GM12878 (cell line): Measurements from ENCODE around the gene NR3C1. TPM values are rescaled to one million over a fixed set of nuclear protein-coding genes. Genes with fewer than 3 reads are reported as not detected.
A peak's percentile ranks its signal among the peaks of the same experiment; 100 is the strongest.

Experiments
- ATAC-seq: fragments of 200-7000 bp; cut with Tn5 transposase; 3 replicates; pipeline ENCODE4 v1.9.1; 2020; ENCODE audit warnings: mild to moderate bottlenecking, moderate library complexity
- BruUV-seq: library from RNA; stranded (reverse); fragments of 400-500 nt; replicated peaks from 2 replicates; lab custom pipeline; 2021; lab: Mats Ljungman, UMichigan
- CTCF ChIA-PET: fragments of 300-600 bp; sonication (Branson Sonifier 250); formaldehyde crosslinking; extraction: SDS; loops from one replicate; lab custom pipeline; 2021; ENCODE audit warnings: inconsistent platforms; lab: Yijun Ruan, JAX
- POLR2A ChIA-PET: fragments of 350-600 bp; formaldehyde crosslinking; extraction: SDS; loops from one replicate; lab custom pipeline; 2021; ENCODE audit warnings: inconsistent platforms; lab: Charles Lee
- RAD21 ChIA-PET: fragments of 300-600 bp; sonication (Branson Sonifier 250); formaldehyde crosslinking; loops from one replicate; lab custom pipeline; 2023; ENCODE audit warnings: antibody characterized with exemption; ENCODE audit not compliant: unreplicated experiment; lab: Charles Lee
- SMC1A ChIA-PET: fragments of 300-600 bp; sonication (Branson Sonifier 250); formaldehyde crosslinking; loops from one replicate; lab custom pipeline; 2023; ENCODE audit not compliant: unreplicated experiment, uncharacterized antibody; lab: Charles Lee
- DNase-seq: peaks from one replicate; pipeline ENCODE4 v3.0.0-alpha.2; 2011; ENCODE audit warnings: low read depth, low spot score
- FAIRE-seq: peaks from 3 replicates; lab custom pipeline; 2011; peaks lifted over from hg19 to GRCh38; lab: Jason Lieb, UNC
- H2AFZ ChIP-seq: 2 replicates; pipeline ENCODE4 v1.6.0; 2011; ENCODE audit warnings: low read depth, low read length, control low read depth; ENCODE audit not compliant: control insufficient read depth
- H3K27ac ChIP-seq: 2 replicates; pipeline ENCODE4 v1.5.1; 2011; ENCODE audit warnings: control low read depth; ENCODE audit not compliant: control insufficient read depth, insufficient read depth
- H3K27me3 ChIP-seq, 2 experiments: replicated peaks in 1 of 2; 2 replicates each; pipeline versions ENCODE4 v1.6.0 to v1.6.1; 2011; ENCODE audit warnings: low read length in 1 of 2; ENCODE audit not compliant: control insufficient read depth in 2 of 2, insufficient read depth in 2 of 2
- H3K36me3 ChIP-seq, 2 experiments: 2 replicates each; pipeline ENCODE4 v1.5.1; 2011; ENCODE audit warnings: low read length in 1 of 2; ENCODE audit not compliant: control insufficient read depth in 2 of 2, insufficient read depth in 2 of 2
- H3K4me1 ChIP-seq: 2 replicates; pipeline ENCODE4 v1.6.1; 2011; ENCODE audit warnings: mild to moderate bottlenecking, low read length, moderate library complexity, mixed read lengths; ENCODE audit not compliant: control insufficient read depth, insufficient read depth
- H3K4me2 ChIP-seq: 2 replicates; pipeline ENCODE4 v1.6.0; 2011; ENCODE audit warnings: control low read depth; ENCODE audit not compliant: control insufficient read depth, insufficient read depth
- H3K4me3 ChIP-seq: fragments of 200-600 bp; sonication (generic); 2 replicates; pipeline ENCODE4 v1.5.1; 2016
- H3K79me2 ChIP-seq: 2 replicates; pipeline ENCODE4 v1.6.0; 2011; ENCODE audit warnings: low read length; ENCODE audit not compliant: control insufficient read depth, insufficient read depth
- H3K9ac ChIP-seq: 2 replicates; pipeline ENCODE4 v1.8.0; 2011; ENCODE audit warnings: low read length, control low read depth, mixed read lengths; ENCODE audit not compliant: control insufficient read depth, insufficient read depth
- H3K9me3 ChIP-seq: replicated peaks from 3 replicates; pipeline ENCODE4 v1.5.1; 2011; ENCODE audit warnings: mild to moderate bottlenecking, low read length; ENCODE audit not compliant: control insufficient read depth, insufficient read depth
- H4K20me1 ChIP-seq: 2 replicates; pipeline ENCODE4 v1.6.0; 2011; ENCODE audit not compliant: control insufficient read depth, insufficient read depth
- MTA3 ChIP-seq: IDR thresholded peaks from 2 replicates; pipeline ENCODE4 v1.6.1; 2012; ENCODE audit warnings: low read length, inconsistent platforms, borderline replicate concordance
- POLR2AphosphoS5 ChIP-seq: IDR thresholded peaks from 2 replicates; pipeline ENCODE4 v1.6.1; 2011; ENCODE audit warnings: mild to moderate bottlenecking, low read length, inconsistent platforms
- TBL1XR1 ChIP-seq: IDR thresholded peaks from 2 replicates; pipeline ENCODE4 v1.6.1; 2012; ENCODE audit warnings: low read depth, low read length, improper control_type of control experiment
- WGBS: methylation state at CpG from one replicate; pipeline ENCODE4 v1.1.6; 2016; ENCODE audit warnings: low lambda C conversion rate; ENCODE audit not compliant: insufficient replicate concordance, insufficient coverage; ENCODE audit errors: missing lambda C conversion rate; 5-methylcytosine and 5-hydroxymethylcytosine counted together
- in situ Hi-C: fragments of 300-500 bp; cut with MboI; formaldehyde crosslinking; loops from 9 replicates; pipeline ENCODE4 v1.14.3; 2018; ENCODE audit warnings: mixed read lengths
- intact Hi-C: fragments of 100-400 bp; cut with micrococcal nuclease; formaldehyde crosslinking; loops from one replicate; pipeline ENCODE4 v1.14.2; 2022; ENCODE audit not compliant: unreplicated experiment
- polyA plus RNA-seq, 11 experiments: library from polyadenylated mRNA; depleted of rRNA in 4 of 11; unstranded in 6 of 11; stranded (reverse) in 5 of 11; fragments of >200 nt; fragmentation: Nextera tagmentation in 4 of 11; fragmentation: Illumina TruSeq in 1 of 11; extraction: Ambion mirVana in 4 of 11; extraction: Trizol in 1 of 11; gene quantifications; 1 replicate in 1 of 11; 2 replicates in 10 of 11; pipeline versions ENCODE4 v1.2.1 to v1.2.3, GENCODE V29; 2011 to 2016; ENCODE audit warnings: inconsistent platforms in 2 of 11, missing spikeins in 2 of 11, low read depth in 1 of 11
- total RNA-seq, 4 experiments: library from RNA; depleted of rRNA in 3 of 4; stranded (reverse); fragments of >200 nt in 3 of 4; fragmentation: Illumina TruSeq in 1 of 4; extraction: Trizol in 1 of 4; gene quantifications; 2 replicates each; pipeline versions ENCODE4 v1.2.1 to v1.2.3, GENCODE V29; 2013 to 2021
- TF ChIP-seq, protein P1 (sequence below): fragments of 450-650 bp; IDR thresholded peaks from 2 replicates; pipeline ENCODE4 v1.6.1; 2017; ENCODE audit warnings: borderline replicate concordance
- TF ChIP-seq, protein P2 (sequence below): fragments of 450-650 bp; IDR thresholded peaks from 2 replicates; pipeline ENCODE4 v1.6.1; 2016; ENCODE audit warnings: mild to moderate bottlenecking, moderate library complexity, borderline replicate concordance

The NR3C1 gene
- total and polyA plus RNA-seq, 10 of the 15 experiments (the other 5 are each of a cell fraction or from before 2014, with no cell fraction given): 49.7 to 141 (median 109) TPM

GRCh38 chr5:143297756-143298155 is 105.7 kb downstream of the NR3C1 start:
- in situ Hi-C loops: no loop called here
- H3K4me3 ChIP-seq: no peak overlapping the region
- peaks cover 11% of the 10 kb centered on the region for H3K79me2 ChIP-seq
- H3K36me3 ChIP-seq: peaks cover 9 to 49% of the 10 kb centered on the region in 2 experiments
- DNase-seq (no peak), FAIRE-seq (no peak), ATAC-seq (no peak; the same call in 2 of the 3 replicates)
- H3K9me3 ChIP-seq: no peaks in the 10 kb centered on the region
- RAD21 ChIA-PET: no interaction called here
- SMC1A ChIA-PET: interaction anchor here (1.2 to 1.4 kb wide), 2 partner anchors 10 to 15 kb away, joined by 3 read pairs; no protein-coding TSS in a partner anchor
- intact Hi-C loops: no loop called here
- H3K27me3 ChIP-seq: no peaks in the 10 kb centered on the region
- no peak overlapping the region for H3K9ac ChIP-seq
- no peak overlapping the region for H3K27ac ChIP-seq
- 98% methylated on average over 3 of the region's 3 CpGs for WGBS
- BruUV-seq: no TSS peak
- no peak overlapping the region for H2AFZ ChIP-seq
- CTCF ChIA-PET: interaction anchor here (1.3 kb wide), 1 partner anchor 278 kb away, joined by 4 read pairs; no protein-coding TSS in a partner anchor
- TF ChIP-seq TBL1XR1 (no peak), POLR2AphosphoS5 (0 out of 2 replicates have a peak, but pooled peaks have one; percentile 30)
- TF ChIP-seq, protein P1, sequence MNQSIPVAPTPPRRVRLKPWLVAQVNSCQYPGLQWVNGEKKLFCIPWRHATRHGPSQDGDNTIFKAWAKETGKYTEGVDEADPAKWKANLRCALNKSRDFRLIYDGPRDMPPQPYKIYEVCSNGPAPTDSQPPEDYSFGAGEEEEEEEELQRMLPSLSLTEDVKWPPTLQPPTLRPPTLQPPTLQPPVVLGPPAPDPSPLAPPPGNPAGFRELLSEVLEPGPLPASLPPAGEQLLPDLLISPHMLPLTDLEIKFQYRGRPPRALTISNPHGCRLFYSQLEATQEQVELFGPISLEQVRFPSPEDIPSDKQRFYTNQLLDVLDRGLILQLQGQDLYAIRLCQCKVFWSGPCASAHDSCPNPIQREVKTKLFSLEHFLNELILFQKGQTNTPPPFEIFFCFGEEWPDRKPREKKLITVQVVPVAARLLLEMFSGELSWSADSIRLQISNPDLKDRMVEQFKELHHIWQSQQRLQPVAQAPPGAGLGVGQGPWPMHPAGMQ: no peak
- TF ChIP-seq, all 136 proteins: peak for 1
- Histone ChIP-seq H4K20me1 (no peaks in the 10 kb centered on the region), H3K4me2 (no peak overlapping the region), H3K4me1 (no peaks in the 10 kb centered on the region)
- POLR2A ChIA-PET: interaction anchor here (0.6 to 2.0 kb wide), 2 partner anchors 13 to 17 kb away, joined by 4 to 6 read pairs; no protein-coding TSS in a partner anchor

- no peak overlapping the region for H3K27ac ChIP-seq
- SMC1A ChIA-PET: interaction anchor here (0.6 to 8.3 kb wide), 13 partner anchors 10 to 287 kb away, joined by 3 to 83 read pairs (median 3); no protein-coding TSS in a partner anchor
- H3K9me3 ChIP-seq: no peaks in the 10 kb centered on the region; the same call in 1 of the 3 replicates
- no peaks in the 10 kb centered on the region for H3K4me1 ChIP-seq
- no peak overlapping the region for H3K4me2 ChIP-seq
- peaks cover 6% of the 10 kb centered on the region for H3K79me2 ChIP-seq
- no peaks in the 10 kb centered on the region for H4K20me1 ChIP-seq
- no peak for DNase-seq
- peaks cover 3 to 35% of the 10 kb centered on the region in 2 experiments for H3K36me3 ChIP-seq
- H2AFZ ChIP-seq: no peak overlapping the region
- no peak for TF ChIP-seq MTA3
- TF ChIP-seq, protein P2, sequence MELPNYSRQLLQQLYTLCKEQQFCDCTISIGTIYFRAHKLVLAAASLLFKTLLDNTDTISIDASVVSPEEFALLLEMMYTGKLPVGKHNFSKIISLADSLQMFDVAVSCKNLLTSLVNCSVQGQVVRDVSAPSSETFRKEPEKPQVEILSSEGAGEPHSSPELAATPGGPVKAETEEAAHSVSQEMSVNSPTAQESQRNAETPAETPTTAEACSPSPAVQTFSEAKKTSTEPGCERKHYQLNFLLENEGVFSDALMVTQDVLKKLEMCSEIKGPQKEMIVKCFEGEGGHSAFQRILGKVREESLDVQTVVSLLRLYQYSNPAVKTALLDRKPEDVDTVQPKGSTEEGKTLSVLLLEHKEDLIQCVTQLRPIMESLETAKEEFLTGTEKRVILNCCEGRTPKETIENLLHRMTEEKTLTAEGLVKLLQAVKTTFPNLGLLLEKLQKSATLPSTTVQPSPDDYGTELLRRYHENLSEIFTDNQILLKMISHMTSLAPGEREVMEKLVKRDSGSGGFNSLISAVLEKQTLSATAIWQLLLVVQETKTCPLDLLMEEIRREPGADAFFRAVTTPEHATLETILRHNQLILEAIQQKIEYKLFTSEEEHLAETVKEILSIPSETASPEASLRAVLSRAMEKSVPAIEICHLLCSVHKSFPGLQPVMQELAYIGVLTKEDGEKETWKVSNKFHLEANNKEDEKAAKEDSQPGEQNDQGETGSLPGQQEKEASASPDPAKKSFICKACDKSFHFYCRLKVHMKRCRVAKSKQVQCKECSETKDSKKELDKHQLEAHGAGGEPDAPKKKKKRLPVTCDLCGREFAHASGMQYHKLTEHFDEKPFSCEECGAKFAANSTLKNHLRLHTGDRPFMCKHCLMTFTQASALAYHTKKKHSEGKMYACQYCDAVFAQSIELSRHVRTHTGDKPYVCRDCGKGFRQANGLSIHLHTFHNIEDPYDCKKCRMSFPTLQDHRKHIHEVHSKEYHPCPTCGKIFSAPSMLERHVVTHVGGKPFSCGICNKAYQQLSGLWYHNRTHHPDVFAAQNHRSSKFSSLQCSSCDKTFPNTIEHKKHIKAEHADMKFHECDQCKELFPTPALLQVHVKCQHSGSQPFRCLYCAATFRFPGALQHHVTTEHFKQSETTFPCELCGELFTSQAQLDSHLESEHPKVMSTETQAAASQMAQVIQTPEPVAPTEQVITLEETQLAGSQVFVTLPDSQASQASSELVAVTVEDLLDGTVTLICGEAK: peak; percentile 86
- TF ChIP-seq, all 136 proteins: peak for 1
- ATAC-seq: peak; percentile 45; the same call in 2 of the 3 replicates
- RAD21 ChIA-PET: interaction anchor here (0.8 to 2.0 kb wide), 3 partner anchors 12 to 369 kb away, joined by 3 to 4 read pairs (median 4); no protein-coding TSS in a partner anchor
- Histone ChIP-seq H3K4me3 (no peak overlapping the region), H3K27me3 (no peaks in the 10 kb centered on the region), H3K9ac (no peak overlapping the region)
- 96% methylated on average over 2 of the region's 2 CpGs for WGBS
- intact Hi-C loops: no loop called here
- no TSS peak for BruUV-seq
- CTCF ChIA-PET: interaction anchor here (1.2 kb wide), 1 partner anchor 9 kb away, joined by 4 read pairs; no protein-coding TSS in a partner anchor
- in situ Hi-C loops: no loop called here
- POLR2A ChIA-PET: interaction anchor here (1.3 kb wide), 1 partner anchor 9 kb away, joined by 9 read pairs; no protein-coding TSS in a partner anchor
- FAIRE-seq: no peak
Measured at GRCh38 chr5:143290125-143290524, 113.4 kb downstream of the NR3C1 start.
